HG02678 (cell line): ENCODE results near the gene SLC9A2.

Experiments used
- ATAC-seq: cut with Tn5 transposase; IDR thresholded peaks from one replicate; pipeline ENCODE4 v1.9.1; 2021; ENCODE audit warnings: mild to moderate bottlenecking, moderate library complexity; ENCODE audit not compliant: unreplicated experiment

Gene SLC9A2

GRCh38 chr2:102618452-102619413, 620 bp upstream of the SLC9A2 start:
- no peak for ATAC-seq

DNA sequence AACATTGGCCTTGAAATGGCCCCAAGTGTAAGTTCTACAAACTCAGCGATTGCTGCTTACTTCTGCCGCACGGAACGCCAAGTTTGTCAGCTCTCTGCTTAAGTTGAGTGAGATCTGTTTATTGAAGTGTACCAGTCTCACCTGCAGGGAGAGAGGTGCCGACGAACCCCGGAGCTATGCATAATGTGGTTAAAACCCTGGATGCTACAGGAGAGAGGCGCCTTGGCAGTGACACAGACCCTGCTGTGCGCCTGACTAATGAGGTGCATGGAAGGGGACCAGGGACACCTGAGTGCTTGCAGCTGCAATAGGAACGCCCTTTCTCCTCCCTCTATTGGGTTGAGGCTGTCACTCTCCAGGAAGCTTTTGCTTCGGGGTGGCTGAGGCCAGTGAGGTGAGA, 979 bp downstream of the SLC9A2 start:
- ATAC-seq = no peak

GRCh38 chr2:102621630-102622029, 2.3 kb downstream of the SLC9A2 start:
- ATAC-seq = no peak

GRCh38 chr2:102622646-102623045, 3.3 kb downstream of the SLC9A2 start:
- no peak for ATAC-seq

- no peak for ATAC-seq
Measured at GRCh38 chr2:102630458-102630857, 11.1 kb downstream of the SLC9A2 start.

- no peak for ATAC-seq
Measured at GRCh38 chr2:102632380-102633175, 13.2 kb downstream of the SLC9A2 start.

GRCh38 chr2:102634831-102635241, 15.5 kb downstream of the SLC9A2 start:
- no peak for ATAC-seq

DNA sequence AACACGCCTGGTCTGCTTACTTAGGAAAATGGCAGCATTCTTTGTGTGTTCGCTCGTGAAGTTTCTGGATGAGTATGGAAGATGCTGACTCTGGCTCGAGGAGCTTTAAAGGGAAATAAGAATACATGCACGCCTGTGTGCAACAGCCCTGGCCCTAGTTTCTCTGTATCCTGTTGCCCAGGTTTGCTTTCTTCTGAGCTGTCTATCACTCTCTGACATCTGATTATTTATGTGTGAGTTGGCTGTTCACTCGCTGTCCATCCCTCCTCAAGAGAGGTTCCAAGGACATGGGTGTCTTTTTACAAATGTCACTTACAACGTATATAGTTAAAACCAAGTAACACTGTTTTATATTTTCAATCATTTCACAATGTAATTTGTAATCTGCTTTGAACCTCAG, 16.0 kb downstream of the SLC9A2 start:
- no peak for ATAC-seq

GRCh38 chr2:102636283-102636907, 17.0 kb downstream of the SLC9A2 start:
- no peak for ATAC-seq

GRCh38 chr2:102637358-102637757, 18.0 kb downstream of the SLC9A2 start:
- no peak for ATAC-seq

GRCh38 chr2:102639429-102639828, 20.1 kb downstream of the SLC9A2 start:
- no peak for ATAC-seq

DNA sequence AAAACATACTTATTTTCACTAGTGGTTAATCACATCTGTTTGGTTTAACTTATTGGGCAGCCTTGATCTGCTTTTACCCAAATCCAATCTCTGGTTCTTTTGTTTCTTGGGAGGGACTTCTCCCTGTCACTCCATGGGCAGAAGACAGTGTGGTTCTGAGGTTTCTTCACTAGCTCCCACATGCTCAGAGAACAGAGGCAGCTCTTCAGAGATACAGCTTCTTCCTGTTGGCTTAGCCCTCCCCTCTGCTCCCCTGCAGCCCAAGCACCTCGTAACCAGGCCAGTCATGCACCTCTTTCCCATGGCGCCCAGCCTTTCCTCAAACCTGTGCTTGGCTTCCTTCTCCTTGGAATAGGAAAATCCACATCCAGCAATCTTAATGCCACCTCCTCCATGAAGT, 32.8 kb downstream of the SLC9A2 start:
- ATAC-seq = no peak

DNA sequence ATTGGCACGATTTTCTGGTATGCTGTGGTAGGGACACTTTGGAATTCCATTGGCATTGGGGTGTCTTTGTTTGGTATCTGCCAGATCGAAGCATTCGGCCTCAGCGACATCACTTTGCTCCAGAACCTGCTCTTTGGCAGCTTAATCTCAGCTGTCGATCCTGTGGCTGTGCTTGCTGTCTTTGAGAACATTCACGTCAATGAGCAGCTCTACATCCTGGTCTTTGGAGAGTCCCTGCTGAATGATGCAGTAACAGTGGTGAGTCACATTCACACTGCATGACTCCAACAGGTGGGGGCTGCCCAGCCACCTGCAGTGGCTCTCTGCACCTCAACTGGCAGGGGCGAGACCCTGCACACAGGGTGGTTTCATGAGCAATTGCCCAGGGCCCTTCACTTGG, 38.4 kb downstream of the SLC9A2 start:
- ATAC-seq = no peak

GRCh38 chr2:102660070-102660469, 40.7 kb downstream of the SLC9A2 start:
- ATAC-seq = no peak

DNA sequence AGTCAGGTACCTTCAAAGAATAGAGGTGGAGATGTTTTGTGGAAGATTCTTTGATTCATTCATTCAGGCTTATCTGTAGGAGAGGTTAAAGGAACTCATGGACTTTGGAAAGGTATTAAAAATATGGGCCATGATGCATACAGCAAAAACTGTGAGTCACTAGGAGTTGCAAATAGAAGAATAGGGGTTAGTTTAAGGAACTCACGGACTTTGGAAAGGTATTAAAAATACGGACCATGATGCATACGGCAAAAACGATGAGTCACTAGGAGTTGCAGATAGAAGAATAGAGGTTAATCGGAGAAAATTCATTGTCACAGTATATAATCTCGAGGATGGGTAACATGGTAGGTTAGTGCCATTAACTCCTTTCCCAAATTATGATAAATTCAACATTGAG, 41.2 kb downstream of the SLC9A2 start:
- ATAC-seq = no peak

GRCh38 chr2:102661846-102662245, 42.5 kb downstream of the SLC9A2 start:
- no peak for ATAC-seq

- ATAC-seq = no peak
Measured at GRCh38 chr2:102662833-102663232, 43.5 kb downstream of the SLC9A2 start.

DNA sequence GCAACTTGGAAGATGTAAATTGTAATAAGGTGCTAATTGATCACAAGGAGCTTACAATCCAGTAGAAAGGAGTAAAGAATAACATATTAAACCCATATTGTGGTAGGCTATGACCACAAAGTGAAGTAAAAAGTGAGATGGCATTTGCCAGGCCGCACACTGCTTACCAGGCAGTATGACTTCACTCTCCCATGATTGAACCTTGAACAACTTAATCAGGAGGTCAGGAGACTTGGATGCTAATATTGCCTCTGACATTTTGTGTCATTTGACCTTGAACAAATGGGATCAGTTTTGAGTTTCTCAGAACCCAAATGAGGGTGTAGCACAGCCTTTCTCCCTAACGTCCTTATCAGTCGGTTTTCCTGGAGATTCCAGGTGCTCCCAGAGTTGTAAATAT, 44.0 kb downstream of the SLC9A2 start:
- no peak for ATAC-seq

DNA sequence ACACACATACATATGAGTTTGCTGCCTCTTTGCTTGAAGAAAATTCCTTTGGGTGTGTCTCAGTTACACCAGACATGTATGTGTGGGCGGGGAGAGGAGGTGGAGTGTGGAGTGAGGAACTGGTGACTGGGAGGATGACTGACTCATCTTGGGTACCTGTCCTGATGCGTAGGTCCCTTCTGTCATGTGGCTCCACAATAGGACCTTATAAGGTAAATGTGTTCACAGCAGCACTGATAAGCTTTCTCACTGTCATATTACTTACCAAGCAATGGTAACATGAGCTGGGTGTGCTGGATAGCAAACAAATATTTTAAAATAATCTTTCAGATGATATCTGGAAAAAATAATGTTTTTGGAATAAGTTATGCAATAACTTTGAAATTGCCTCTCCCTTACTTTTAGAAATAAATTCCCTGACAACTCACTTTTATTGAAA, 45.1 kb downstream of the SLC9A2 start:
- ATAC-seq = peak; percentile 72

DNA sequence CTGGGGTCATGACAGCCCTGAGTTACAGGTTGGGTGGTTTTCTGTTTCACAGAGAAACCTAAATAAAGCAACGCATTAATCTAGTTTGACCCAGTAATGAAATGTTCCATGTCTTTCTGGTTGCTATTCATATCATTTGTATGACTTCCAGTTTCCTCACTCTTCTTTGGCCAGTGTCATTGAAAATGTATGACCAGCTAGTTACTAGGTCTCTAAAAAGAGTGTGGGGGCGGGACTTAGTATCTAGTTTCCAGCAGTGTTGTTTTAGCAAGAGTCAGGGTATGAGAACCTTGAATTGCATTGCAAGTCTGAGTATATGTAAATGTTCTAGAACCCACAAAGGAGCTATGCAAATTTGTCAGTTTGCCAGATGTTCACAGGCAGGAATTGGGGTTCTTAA, 47.7 kb downstream of the SLC9A2 start:
- no peak for ATAC-seq

DNA sequence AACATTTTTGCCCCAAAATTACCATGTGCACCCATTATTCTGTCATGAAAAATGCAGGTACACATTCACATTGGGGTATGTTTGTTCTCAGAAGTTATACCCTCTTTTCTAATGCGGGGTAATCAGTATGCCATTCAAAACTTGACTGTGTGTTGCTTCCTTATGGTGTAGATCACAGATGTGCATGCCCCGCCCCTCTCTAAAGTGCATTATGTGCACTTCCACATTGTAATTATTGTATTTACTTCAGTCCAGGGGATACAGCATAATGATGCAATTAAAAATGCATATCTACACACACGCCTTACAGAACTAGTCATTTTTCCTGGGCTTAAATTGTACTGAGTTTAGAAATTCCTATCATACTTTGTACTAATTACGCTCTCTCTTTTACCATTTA, 48.8 kb downstream of the SLC9A2 start:
- no peak for ATAC-seq
